GM10266 (cell line): Measurements from ENCODE around the gene DNAI2.

ENCODE experiments used
- DNase-seq: peaks from one replicate; pipeline ENCODE4 v3.0.0; 2012; ENCODE audit errors: extremely low spot score
- TF ChIP-seq, protein P1 (sequence below): IDR thresholded peaks from 2 replicates; pipeline ENCODE4 v1.5.1; 2012; ENCODE audit warnings: mild to moderate bottlenecking, low read depth; ENCODE audit not compliant: control insufficient read depth, insufficient read depth; ENCODE audit errors: missing control alignments

DNAI2 gene, protein sequence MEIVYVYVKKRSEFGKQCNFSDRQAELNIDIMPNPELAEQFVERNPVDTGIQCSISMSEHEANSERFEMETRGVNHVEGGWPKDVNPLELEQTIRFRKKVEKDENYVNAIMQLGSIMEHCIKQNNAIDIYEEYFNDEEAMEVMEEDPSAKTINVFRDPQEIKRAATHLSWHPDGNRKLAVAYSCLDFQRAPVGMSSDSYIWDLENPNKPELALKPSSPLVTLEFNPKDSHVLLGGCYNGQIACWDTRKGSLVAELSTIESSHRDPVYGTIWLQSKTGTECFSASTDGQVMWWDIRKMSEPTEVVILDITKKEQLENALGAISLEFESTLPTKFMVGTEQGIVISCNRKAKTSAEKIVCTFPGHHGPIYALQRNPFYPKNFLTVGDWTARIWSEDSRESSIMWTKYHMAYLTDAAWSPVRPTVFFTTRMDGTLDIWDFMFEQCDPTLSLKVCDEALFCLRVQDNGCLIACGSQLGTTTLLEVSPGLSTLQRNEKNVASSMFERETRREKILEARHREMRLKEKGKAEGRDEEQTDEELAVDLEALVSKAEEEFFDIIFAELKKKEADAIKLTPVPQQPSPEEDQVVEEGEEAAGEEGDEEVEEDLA

DNA sequence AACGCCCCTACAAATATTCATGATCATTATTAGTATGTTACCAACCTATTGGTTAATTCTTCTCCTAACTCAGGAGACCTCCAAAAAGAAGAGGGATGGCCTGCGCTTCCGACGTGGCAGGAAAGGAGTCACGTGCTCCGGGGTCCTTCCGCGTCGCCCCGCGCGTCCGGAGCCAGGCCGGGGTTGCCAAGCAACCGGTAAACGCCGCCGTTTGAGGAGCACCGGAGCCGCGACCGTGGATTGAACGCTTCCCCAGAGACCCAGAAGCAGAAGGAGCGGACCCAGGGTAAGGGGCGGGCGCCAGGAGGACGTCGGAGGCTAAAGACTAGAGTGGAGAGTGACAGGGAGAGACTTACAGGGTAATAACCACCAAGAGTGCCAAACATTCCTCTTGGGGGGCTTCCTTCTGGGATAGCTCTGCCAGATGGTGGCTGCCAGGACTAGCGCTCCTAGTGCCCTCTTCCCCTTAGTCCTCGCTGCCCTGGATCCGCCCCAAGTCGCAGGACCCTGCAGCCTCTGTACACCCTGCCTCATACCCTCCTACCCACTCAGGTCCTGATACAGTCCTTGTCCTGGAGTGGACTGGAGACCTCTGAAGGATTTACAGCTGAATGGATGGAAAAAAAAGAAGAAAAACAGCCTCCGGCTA is at the start of gene DNAI2:
DNAI2 (plus strand) TSS at position 175 of the 649 bp plus-strand sequence. CDS start 7,584 bp downstream, outside the sequence.
- no peak for DNase-seq
- TF ChIP-seq, protein P1, sequence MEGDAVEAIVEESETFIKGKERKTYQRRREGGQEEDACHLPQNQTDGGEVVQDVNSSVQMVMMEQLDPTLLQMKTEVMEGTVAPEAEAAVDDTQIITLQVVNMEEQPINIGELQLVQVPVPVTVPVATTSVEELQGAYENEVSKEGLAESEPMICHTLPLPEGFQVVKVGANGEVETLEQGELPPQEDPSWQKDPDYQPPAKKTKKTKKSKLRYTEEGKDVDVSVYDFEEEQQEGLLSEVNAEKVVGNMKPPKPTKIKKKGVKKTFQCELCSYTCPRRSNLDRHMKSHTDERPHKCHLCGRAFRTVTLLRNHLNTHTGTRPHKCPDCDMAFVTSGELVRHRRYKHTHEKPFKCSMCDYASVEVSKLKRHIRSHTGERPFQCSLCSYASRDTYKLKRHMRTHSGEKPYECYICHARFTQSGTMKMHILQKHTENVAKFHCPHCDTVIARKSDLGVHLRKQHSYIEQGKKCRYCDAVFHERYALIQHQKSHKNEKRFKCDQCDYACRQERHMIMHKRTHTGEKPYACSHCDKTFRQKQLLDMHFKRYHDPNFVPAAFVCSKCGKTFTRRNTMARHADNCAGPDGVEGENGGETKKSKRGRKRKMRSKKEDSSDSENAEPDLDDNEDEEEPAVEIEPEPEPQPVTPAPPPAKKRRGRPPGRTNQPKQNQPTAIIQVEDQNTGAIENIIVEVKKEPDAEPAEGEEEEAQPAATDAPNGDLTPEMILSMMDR: no peak

DNA sequence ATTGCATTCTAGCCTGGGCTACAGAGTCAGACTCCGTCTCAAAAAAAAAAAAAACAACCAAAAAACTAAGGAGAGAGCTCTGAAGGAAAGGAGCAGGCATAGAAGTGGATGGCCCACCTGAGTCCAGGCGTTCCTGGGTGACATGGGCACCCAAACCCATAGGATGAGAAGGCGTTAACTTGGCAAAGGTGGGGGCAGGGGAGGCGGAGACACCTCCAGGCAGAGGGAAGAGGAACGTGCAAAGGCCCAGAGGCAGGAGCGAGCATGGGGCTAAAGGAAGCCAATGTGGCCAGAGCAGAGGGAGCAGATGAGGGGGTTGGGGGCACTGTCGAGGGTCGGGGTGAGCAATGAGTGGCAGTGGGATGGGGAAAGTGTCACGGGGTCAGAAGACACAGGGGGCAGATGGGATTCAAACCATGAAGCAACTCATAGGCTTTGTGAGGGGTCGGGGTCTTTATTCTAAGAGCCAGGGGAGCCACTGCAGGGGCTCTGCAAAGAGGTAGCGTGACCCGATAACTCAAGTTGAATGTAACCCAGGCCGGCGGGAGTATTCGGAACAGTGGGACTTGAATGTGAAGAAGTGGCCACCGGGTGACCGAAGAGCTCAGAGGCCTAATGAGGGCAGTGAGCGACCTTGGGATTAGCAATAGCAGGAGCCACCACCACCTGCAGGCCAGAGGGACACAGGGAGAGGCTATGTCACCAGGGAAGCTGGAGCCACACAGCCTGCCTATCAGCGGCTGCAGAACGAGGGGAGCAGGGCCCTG is 48.9 kb upstream of the DNAI2 start:
- TF ChIP-seq, protein P1: no peak
- DNase-seq: no peak

DNA sequence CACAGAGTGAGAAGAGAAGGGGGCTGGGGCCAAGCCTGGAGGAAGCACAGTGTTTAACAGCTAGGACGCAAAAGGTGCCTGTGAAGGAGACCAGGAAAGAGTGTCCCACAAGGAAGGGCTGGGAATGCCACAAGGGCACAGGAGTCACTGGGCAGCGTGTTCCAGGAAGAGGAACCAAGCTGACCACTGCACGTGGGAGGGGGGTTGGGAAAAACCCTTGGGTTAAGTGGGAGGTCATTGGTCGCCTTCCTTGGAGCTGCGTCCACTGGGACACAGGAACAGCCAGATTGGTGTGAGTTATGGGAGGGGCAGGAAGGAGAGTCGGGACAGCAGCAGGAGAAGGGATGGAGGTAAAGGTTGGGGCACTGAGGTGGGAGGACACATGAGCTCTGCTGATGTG is 47.8 kb upstream of the DNAI2 start:
- TF ChIP-seq, protein P1: no peak
- no peak for DNase-seq

DNA sequence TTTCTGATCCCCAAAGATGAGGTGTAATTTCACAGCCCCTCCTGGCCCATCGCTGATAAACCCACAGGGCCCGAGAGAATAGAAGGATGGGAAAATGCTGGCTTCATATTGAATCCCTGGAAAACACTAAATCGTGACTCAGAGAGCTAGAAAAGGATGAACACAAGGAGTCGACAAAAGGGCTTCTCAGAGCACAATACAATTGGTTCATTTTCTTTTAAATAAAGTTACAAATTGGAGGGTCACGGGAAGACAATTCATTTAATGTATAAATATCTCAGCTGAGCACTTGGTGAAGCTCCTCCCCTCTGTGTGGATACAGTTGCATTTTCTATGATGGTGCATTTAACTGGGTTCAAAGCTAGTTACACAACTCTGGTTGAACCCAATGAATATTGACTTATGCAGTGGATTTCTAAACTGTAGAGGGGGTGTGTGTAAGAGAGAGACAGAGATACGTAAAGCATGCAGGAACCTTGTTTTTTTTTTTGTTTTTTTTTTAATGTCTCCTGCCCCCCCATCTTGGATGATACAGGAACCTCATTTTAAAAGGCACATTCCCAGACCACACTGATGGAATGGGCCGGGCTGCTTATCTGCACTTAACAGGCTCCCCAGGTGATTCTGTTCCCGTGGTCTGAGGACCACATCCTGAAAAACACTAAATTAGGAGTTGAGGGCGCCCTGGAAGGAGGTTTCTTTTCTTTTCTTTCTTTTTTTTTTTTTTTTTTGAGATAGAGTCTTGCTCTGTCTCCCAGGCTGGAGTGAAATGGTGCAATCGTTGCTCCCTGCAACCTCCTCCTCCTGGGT is 46.6 kb upstream of the DNAI2 start:
- no peak for DNase-seq
- TF ChIP-seq, protein P1: no peak

DNA sequence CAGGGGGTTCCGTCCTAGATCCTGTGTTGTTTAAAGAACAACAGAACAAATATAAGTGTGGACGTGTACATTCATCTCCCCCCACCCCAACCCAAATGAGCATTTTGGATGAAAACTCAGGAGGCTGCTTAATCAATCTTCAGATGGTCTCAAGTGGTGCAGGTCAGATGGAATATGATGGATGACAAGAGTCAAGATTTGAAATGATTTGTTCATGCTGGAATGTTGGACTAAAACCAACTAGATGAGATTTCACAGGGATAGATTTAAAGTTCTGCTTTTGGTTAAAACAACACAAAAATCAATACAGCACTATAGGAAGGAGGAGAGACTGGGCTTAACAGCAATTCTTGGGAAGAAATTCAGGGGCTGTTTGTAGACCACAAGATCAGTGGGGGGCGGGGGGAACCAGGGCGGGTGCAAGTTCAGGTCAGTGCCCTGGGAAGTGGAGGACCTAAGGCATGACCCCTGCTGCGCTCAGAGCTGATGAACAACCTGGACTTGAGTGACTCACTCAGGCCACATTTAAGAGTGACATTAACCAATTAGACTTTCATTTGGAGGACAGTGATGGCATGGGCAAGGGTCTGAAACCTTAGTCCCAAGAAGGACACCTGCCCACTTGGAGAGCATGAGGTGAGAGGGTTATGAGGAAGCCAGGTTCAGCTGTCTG is 45.6 kb upstream of the DNAI2 start:
- TF ChIP-seq, protein P1: no peak
- no peak for DNase-seq

DNA sequence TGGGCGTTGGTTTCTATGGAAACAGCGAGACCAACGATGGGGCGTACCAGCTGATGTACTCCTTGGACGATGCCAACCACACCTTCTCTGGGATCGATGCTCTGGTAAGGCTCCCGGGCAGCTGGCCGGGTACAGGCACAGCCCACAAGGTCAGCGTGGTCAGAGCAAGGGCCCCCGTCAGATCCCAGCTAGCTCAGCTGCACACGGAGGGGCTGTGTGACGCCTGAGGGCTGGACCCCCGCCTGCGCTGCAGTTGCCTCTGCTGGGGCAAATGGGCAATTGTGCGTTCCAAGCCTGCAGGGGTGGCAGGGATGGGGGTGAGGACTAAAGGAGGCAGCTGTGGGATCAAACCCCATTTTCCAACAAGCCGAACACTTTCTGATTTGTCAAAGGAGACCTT is 43.1 kb upstream of the DNAI2 start:
- TF ChIP-seq, protein P1: no peak
- DNase-seq: no peak
